Colonic mucosa (tissue), 4 donors: Measurements from ENCODE around the gene TPRX1. TPM values are rescaled to one million over a fixed set of nuclear protein-coding genes. Genes with fewer than 3 reads are reported as not detected.

ENCODE experiments used
- DNase-seq: peaks from one replicate; pipeline ENCODE4 v3.0.0-alpha.2; 2020
- H3K27ac ChIP-seq: fragments of 200-600 bp; one replicate; pipeline ENCODE4 v1.8.0; 2021
- H3K27me3 ChIP-seq: fragments of 200-600 bp; one replicate; pipeline ENCODE4 v1.8.0; 2021
- H3K36me3 ChIP-seq: fragments of 200-600 bp; one replicate; pipeline ENCODE4 v1.8.0; 2021
- H3K4me1 ChIP-seq: fragments of 200-600 bp; one replicate; pipeline ENCODE4 v1.8.0; 2021; ENCODE audit warnings: mild to moderate bottlenecking
- H3K4me3 ChIP-seq: fragments of 200-600 bp; one replicate; pipeline ENCODE4 v1.8.0; 2021
- H3K9ac ChIP-seq, 2 donors: one replicate each; pipeline ENCODE4 v1.7.0; 2013; ENCODE audit warnings: control low read depth in 2 of 2, low read depth in 2 of 2, low read length in 2 of 2
- H3K9me3 ChIP-seq: fragments of 200-600 bp; one replicate; pipeline ENCODE4 v1.8.0; 2021
- CTCF ChIP-seq: fragments of 200-600 bp; IDR thresholded peaks from one replicate; pipeline ENCODE4 v1.8.0; 2022; ENCODE audit warnings: antibody characterized with exemption, mild to moderate bottlenecking
- intact Hi-C: fragments of 100-400 bp; cut with DNase I; formaldehyde crosslinking; loops from one replicate; pipeline ENCODE4 v1.14.1; 2022
- total RNA-seq, 2 donors: library from RNA; stranded (reverse); fragmentation: NEBNext Ultra II Directional in 1 of 2; extraction: Animal tissue kit (Norgen Biotek cat#: 25700) in 1 of 2; gene quantifications; one replicate each; pipeline ENCODE4 v1.2.1, GENCODE V29; 2021
- donor health status: healthy.
- donor health status: DM: no; HTN: no; CAD: no.
- donor health status: DM: no; HTN: no; CAD: no.

Gene TPRX1
- total RNA-seq, 2 donors from 2014 or later, result not detected

GRCh38 chr19:47755762-47756626, 48.4 kb downstream of the TPRX1 start:
- Histone ChIP-seq H3K9ac (no peak overlapping the region), H3K36me3 (peaks cover 27% of the 10 kb centered on the region), H3K27me3 (no peaks in the 10 kb centered on the region), H3K4me3 (no peak overlapping the region), H3K9me3 (no peaks in the 10 kb centered on the region), H3K27ac (no peak overlapping the region), H3K4me1 (peaks cover 8% of the 10 kb centered on the region)
- intact Hi-C loops, result no loop called here
- no peak for TF ChIP-seq CTCF
- no peak for DNase-seq

GRCh38 chr19:47755065-47755761, 49.1 kb downstream of the TPRX1 start:
- no peaks in the 10 kb centered on the region for H3K27me3 ChIP-seq
- H3K9me3 ChIP-seq, result no peaks in the 10 kb centered on the region
- H3K36me3 ChIP-seq, result peaks cover 30% of the 10 kb centered on the region
- peaks cover 8% of the 10 kb centered on the region for H3K4me1 ChIP-seq
- H3K4me3 ChIP-seq, result no peak overlapping the region
- no peak for TF ChIP-seq CTCF
- no peak overlapping the region for H3K27ac ChIP-seq
- no peak for DNase-seq
- no peak overlapping the region for H3K9ac ChIP-seq
- intact Hi-C loops, result no loop called here

- DNase-seq, result no peak
- Histone ChIP-seq H3K9me3 (no peaks in the 10 kb centered on the region), H3K27me3 (no peaks in the 10 kb centered on the region)
Observed at GRCh38 chr19:47754206-47755064, 49.9 kb downstream of the TPRX1 start.

GRCh38 chr19:47752440-47753211, 51.7 kb downstream of the TPRX1 start:
- Histone ChIP-seq H3K4me1 (peaks cover 7% of the 10 kb centered on the region), H3K36me3 (peaks cover 41% of the 10 kb centered on the region), H3K27ac (no peak overlapping the region), H3K9me3 (no peaks in the 10 kb centered on the region), H3K27me3 (no peaks in the 10 kb centered on the region), H3K4me3 (no peak overlapping the region), H3K9ac (no peak overlapping the region)
- intact Hi-C loops, result no loop called here
- DNase-seq, result no peak
- TF ChIP-seq CTCF, result no peak

More at GRCh38 chr19:47754206-47755064, 49.9 kb downstream of the TPRX1 start:
- Histone ChIP-seq H3K36me3 (peaks cover 35% of the 10 kb centered on the region), H3K9ac (no peak overlapping the region), H3K4me3 (no peak overlapping the region), H3K27ac (no peak overlapping the region), H3K4me1 (peaks cover 8% of the 10 kb centered on the region)
- TF ChIP-seq CTCF, result no peak
- intact Hi-C loops, result no loop called here

Other genes starting within 250 kb of the TPRX1 start
- under 1 TPM; 0.10 to 0.21 TPM for gene ZNF541, start 231.4 kb downstream of the TPRX1 start, total RNA-seq
- gene BICRA, start 195.4 kb downstream of the TPRX1 start, total RNA-seq, result 10 to 100 TPM; 11.7 to 13.4 TPM
- gene EHD2, start 91.1 kb downstream of the TPRX1 start, total RNA-seq, result 10 to 100 TPM; 10.9 to 33.7 TPM
- gene NOP53, start 59.0 kb downstream of the TPRX1 start, total RNA-seq, result 100 to 1,000 TPM; 145 to 257 TPM
- gene SELENOW, start 25.8 kb downstream of the TPRX1 start, total RNA-seq, result 100 to 1,000 TPM; 280 to 519 TPM
- not detected for gene CRX, start 17.4 kb upstream of the TPRX1 start, total RNA-seq
- not detected for gene TPRX2, start 54.7 kb upstream of the TPRX1 start, total RNA-seq
- gene SULT2A1, start 81.8 kb upstream of the TPRX1 start, total RNA-seq, result 1 to 10 TPM in 1 of 2 donors, under 1 TPM in 1; 0.64 to 1.1 TPM
- not detected for gene BSPH1, start 187.6 kb upstream of the TPRX1 start, total RNA-seq
- gene ELSPBP1, start 190.1 kb upstream of the TPRX1 start, total RNA-seq, result not detected
- gene CABP5, start 239.5 kb upstream of the TPRX1 start, total RNA-seq, result not detected